Suprapubic skin (tissue), 4 donors: ENCODE results near the gene EIF3A. TPM values are rescaled to one million over a fixed set of nuclear protein-coding genes. Genes with fewer than 3 reads are reported as not detected.
"Not testable (repeated sequence)": the region's sequence is repeated elsewhere in the genome, so short reads cannot be mapped to it uniquely, and the experiment has no call there.

ENCODE experiments used
- DNase-seq, 2 donors: peaks; one replicate each; pipeline ENCODE4 v3.0.0-alpha.2; 2019; ENCODE audit warnings: low spot score in 2 of 2
- H3K27ac ChIP-seq: fragments of 200-600 bp; sonication (generic); one replicate; pipeline ENCODE4 v1.5.1; 2019
- H3K27me3 ChIP-seq: fragments of 200-600 bp; sonication (generic); one replicate; pipeline ENCODE4 v1.5.1; 2019
- H3K36me3 ChIP-seq: fragments of 200-600 bp; sonication (generic); one replicate; pipeline ENCODE4 v1.5.1; 2019
- H3K4me1 ChIP-seq: fragments of 200-600 bp; sonication (generic); one replicate; pipeline ENCODE4 v1.5.1; 2019
- H3K4me3 ChIP-seq: fragments of 200-600 bp; sonication (generic); one replicate; pipeline ENCODE4 v1.5.1; 2019; ENCODE audit warnings: mild to moderate bottlenecking
- H3K9me3 ChIP-seq: fragments of 200-600 bp; sonication (generic); one replicate; pipeline ENCODE4 v1.5.1; 2019
- EP300 ChIP-seq: sonication (generic); formaldehyde crosslinking; IDR thresholded peaks from one replicate; pipeline ENCODE4 v1.6.1; 2017; ENCODE audit warnings: antibody characterized with exemption
- POLR2A ChIP-seq, 2 donors: fragments of 450-650 bp; IDR thresholded peaks; one replicate each; pipeline ENCODE4 v1.6.1; 2017; ENCODE audit warnings: antibody characterized with exemption in 2 of 2, mild to moderate bottlenecking in 2 of 2, moderate library complexity in 2 of 2
- POLR2AphosphoS5 ChIP-seq, 3 donors: sonication (generic); formaldehyde crosslinking; IDR thresholded peaks; one replicate each; pipeline ENCODE4 v1.6.1; 2017; ENCODE audit warnings: antibody characterized with exemption in 3 of 3
- WGBS: methylation state at CpG from one replicate; pipeline ENCODE4 v1.1.5; 2018; 5-methylcytosine and 5-hydroxymethylcytosine counted together
- total RNA-seq, 4 donors: library from RNA; depleted of rRNA; stranded (reverse); fragments of >200 nt; gene quantifications; one replicate each; pipeline ENCODE4 v1.1.0, GENCODE V29; 2016
- TF ChIP-seq, protein P1 (sequence below), 2 donors: fragments of 200-600 bp in 1 of 2; fragments of 450-650 bp in 1 of 2; sonication (generic) in 1 of 2; IDR thresholded peaks; one replicate each; pipeline ENCODE4 v1.5.1; 2016 to 2019; ENCODE audit warnings: antibody characterized with exemption in 2 of 2, mild to moderate bottlenecking in 1 of 2, moderate library complexity in 1 of 2

EIF3A gene
- total RNA-seq, 4 donors from 2014 or later: 116 to 148 (median 123) TPM

DNA sequence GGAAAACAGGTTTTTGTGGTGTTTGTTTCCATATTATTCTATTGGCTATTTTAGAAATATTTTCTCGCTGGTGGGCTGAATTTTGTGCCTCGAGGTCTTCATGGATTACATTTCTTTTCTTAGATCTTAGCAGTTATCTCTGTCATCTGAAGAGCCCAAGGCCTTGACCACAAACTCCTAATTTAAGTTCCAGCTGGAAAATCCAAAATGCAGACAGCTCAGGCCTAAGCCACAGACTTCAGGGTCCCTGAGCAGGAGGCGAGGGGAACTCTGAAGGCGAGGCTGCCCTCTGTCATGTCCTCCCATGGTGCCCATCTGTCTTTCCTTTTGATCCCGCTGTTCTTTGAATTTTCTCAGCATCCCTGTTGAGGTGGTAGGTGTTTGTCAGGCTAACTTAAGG lies 37.6 kb upstream of the EIF3A start:
- Histone ChIP-seq H3K4me3 (no peak overlapping the region), H3K27ac (no peak overlapping the region), H3K9me3 (no peaks in the 10 kb centered on the region), H3K36me3 (peaks cover 76% of the 10 kb centered on the region), H3K4me1 (no peaks in the 10 kb centered on the region), H3K27me3 (no peaks in the 10 kb centered on the region)
- no peak for DNase-seq
- no peak for TF ChIP-seq POLR2AphosphoS5 (IDR thresholded peaks at IDR 0.05)
- no peak for TF ChIP-seq POLR2A (IDR thresholded peaks at IDR 0.05)
- no peak for TF ChIP-seq EP300
- TF ChIP-seq, protein P1, sequence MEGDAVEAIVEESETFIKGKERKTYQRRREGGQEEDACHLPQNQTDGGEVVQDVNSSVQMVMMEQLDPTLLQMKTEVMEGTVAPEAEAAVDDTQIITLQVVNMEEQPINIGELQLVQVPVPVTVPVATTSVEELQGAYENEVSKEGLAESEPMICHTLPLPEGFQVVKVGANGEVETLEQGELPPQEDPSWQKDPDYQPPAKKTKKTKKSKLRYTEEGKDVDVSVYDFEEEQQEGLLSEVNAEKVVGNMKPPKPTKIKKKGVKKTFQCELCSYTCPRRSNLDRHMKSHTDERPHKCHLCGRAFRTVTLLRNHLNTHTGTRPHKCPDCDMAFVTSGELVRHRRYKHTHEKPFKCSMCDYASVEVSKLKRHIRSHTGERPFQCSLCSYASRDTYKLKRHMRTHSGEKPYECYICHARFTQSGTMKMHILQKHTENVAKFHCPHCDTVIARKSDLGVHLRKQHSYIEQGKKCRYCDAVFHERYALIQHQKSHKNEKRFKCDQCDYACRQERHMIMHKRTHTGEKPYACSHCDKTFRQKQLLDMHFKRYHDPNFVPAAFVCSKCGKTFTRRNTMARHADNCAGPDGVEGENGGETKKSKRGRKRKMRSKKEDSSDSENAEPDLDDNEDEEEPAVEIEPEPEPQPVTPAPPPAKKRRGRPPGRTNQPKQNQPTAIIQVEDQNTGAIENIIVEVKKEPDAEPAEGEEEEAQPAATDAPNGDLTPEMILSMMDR (IDR thresholded peaks at IDR 0.05): no peak
- 88% methylated on average over 5 of the region's 5 CpGs for WGBS

DNA sequence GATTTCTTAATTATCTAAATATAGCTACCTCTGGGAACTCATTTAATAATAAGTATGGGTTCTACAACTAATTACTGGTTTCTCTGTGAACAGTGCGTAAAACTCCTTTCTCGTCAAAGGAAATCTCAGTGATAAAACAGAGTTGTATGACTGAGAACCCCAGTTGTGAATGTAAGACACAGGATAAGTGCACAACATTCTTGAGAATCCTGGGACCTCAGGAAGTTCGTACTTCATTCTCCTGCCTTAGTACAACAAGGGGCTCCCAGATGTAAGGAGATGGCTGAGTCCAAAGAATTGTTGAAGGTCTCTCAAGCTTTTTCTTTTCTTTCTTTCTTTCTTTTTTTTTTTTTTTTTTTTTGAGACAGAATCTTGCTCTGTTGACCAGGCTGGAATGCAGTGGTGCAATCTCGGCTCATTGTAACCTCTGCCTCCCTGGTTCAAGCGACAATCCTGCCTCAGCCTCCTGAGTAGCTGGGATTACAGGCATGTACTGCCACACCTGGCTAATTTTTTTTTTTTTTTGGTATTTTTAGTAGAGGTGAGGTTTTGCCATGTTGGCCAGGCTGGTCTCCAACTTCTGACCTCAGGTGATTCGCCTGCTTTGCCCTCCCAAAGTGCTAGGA lies 35.8 kb upstream of the EIF3A start:
- no peak overlapping the region for H3K27ac ChIP-seq
- H3K9me3 ChIP-seq: no peaks in the 10 kb centered on the region
- no peaks in the 10 kb centered on the region for H3K4me1 ChIP-seq
- TF ChIP-seq, protein P1 (IDR thresholded peaks at IDR 0.05): no peak
- TF ChIP-seq POLR2AphosphoS5 (IDR thresholded peaks at IDR 0.05) (no peak), POLR2A (IDR thresholded peaks at IDR 0.05) (no peak), EP300 (no peak)
- H3K36me3 ChIP-seq: peaks cover 76% of the 10 kb centered on the region
- H3K4me3 ChIP-seq: no peak overlapping the region
- WGBS: 95% methylated on average over 6 of the region's 6 CpGs
- no peaks in the 10 kb centered on the region for H3K27me3 ChIP-seq
- DNase-seq: no peak

DNA sequence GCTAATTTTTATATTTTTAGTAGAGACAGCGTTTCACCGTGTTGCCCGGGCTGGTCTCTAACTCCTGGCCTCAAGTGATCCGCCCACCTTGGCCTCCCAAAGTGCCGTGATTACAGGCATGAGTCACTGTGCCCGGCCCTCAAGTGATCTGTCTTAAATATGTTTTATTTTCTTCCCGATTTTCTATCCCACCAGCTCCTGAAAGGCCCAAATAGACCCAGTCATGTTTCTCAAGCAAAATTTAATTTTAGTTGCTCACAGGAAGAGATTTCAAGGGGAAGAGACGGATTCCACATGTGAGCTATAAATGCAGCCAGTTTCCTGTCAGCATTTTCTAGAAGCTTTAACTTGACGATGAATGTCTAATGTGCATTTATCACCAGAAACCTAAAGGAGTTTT lies 35.3 kb upstream of the EIF3A start:
- Histone ChIP-seq H3K4me3 (no peak overlapping the region), H3K36me3 (peaks cover 80% of the 10 kb centered on the region), H3K4me1 (no peaks in the 10 kb centered on the region), H3K27ac (no peak overlapping the region), H3K27me3 (no peaks in the 10 kb centered on the region), H3K9me3 (no peaks in the 10 kb centered on the region)
- TF ChIP-seq EP300 (no peak), POLR2A (IDR thresholded peaks at IDR 0.05) (no peak)
- DNase-seq: no peak
- 75% methylated on average over 9 of the region's 9 CpGs for WGBS

DNA sequence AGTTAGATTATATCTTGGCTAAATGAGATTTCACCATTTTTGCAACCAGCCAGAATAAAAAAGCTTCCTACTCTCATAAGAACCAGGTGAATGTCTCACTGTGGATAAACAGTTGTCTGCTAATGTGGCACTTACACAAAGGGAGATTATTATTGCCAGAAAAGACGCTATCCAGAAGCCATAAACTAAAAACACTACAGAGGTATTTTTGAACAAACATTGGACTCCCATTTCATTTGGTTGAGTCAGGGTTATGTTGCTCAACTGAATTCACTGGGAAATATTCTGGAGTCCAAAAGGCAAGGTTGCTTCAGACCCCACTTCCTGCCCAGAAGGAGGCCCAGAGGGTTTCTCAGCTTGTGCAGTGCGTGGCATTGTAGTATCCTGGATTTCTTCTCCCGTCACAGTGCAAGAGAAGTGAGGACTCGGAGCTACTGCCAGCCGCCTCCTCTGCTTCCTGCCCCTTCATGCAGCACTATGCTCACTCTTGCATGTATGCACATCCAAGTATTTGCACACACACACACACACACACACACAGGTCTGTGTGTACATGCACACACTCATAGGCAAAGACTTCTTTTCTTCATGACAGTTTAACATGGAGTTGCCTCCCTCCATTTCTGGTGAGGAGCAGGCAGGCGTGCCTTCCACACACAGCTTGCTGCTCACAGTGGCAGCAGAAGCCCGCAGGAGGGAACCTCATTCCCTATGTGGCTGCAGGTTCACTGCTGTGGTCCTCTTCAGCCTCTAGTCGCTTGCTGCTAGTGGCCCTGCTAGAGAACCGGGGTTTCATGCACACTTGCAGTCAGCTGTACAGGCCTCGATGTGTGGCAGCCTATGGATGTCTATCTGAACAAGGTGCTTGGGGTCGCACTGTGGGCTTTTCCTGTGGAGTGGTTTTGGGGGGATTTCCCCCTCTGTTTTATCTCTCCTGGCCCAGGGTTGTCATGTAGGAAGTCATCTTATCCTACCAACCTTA lies 33.4 kb upstream of the EIF3A start:
- WGBS: 85% methylated on average over 9 of the region's 11 CpGs
- Histone ChIP-seq H3K27me3 (no peaks in the 10 kb centered on the region), H3K27ac (no peak overlapping the region)

DNA sequence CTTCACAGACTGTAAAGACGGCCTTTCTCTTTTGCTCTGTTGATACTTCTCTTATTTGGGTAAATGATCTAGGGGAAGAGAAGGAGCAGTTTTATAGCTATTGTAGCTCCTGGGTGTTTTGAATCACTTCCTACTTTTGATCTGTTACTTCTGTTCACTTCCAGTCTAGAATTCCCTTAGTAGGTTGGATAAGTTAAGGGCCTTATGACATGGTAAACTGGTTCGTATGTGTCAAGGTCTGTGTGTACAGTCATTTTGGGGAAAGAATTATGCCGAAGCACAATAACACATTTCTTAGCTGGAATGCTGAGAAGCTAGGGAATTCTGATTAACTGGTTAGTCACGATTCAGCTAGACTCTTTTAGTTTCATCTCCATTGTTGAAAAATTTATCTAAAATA lies 31.4 kb upstream of the EIF3A start:
- Histone ChIP-seq H3K27me3 (no peaks in the 10 kb centered on the region), H3K27ac (no peak overlapping the region), H3K9me3 (no peaks in the 10 kb centered on the region), H3K4me1 (no peaks in the 10 kb centered on the region), H3K36me3 (peaks cover 61% of the 10 kb centered on the region), H3K4me3 (no peak overlapping the region)
- no peak for TF ChIP-seq POLR2A (IDR thresholded peaks at IDR 0.05)
- no peak for TF ChIP-seq POLR2AphosphoS5 (IDR thresholded peaks at IDR 0.05)
- TF ChIP-seq EP300: no peak
- TF ChIP-seq, protein P1 (IDR thresholded peaks at IDR 0.05): no peak
- DNase-seq: no peak
- WGBS: 89% methylated on average over 4 of the region's 4 CpGs

More for the DNA sequence above, 33.4 kb upstream of the EIF3A start:
- H3K9me3 ChIP-seq: no peaks in the 10 kb centered on the region
- H3K4me3 ChIP-seq: no peak overlapping the region
- H3K4me1 ChIP-seq: no peaks in the 10 kb centered on the region
- peaks cover 73% of the 10 kb centered on the region for H3K36me3 ChIP-seq
- no peak for DNase-seq
- TF ChIP-seq POLR2AphosphoS5 (IDR thresholded peaks at IDR 0.05): no peak
- TF ChIP-seq POLR2A (IDR thresholded peaks at IDR 0.05): no peak
- TF ChIP-seq EP300: no peak
- TF ChIP-seq, protein P1 (IDR thresholded peaks at IDR 0.05): no peak

DNA sequence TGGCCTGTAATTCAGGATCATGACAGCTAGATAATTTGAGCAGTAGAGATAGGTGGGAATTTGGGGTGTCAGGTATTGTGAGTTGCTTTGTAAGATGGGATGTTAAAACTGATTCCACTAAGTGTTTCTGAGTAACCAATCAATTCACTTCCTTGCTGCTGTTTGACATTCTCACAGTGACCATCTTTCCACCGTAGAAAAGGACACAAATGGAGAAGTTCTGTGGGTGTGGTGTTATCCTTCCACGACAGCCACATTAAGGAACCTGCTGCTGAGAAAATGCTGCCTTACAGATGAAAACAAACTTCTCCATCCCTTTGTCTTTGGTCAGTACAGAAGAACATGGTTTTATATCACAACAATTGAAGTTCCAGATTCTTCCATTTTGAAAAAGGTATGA lies 27.2 kb upstream of the EIF3A start:
- WGBS: 91% methylated on average over 2 of the region's 2 CpGs

DNA sequence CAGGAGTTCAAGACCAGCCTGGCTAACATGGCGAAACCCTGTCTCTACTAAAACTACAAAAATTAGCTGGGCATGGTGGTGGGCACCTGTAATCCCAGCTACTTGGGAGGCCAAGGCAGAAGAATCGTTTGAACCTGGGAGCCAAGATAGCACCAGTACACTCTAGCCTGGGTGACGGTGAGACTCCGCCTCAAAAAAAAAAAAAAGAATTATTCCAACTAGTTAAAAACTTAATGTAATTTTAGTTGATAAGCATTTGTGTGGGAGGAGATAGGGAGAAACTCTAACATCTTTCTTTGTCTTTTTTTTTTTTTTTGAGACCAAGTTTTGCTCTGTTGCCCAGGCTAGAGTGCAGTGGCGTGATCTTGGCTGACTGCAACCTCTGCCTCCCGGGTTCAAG lies 26.5 kb upstream of the EIF3A start:
- 78% methylated on average over 6 of the region's 6 CpGs for WGBS
- not testable (repeated sequence) for H3K27ac ChIP-seq, H3K4me3 ChIP-seq

More for the DNA sequence above, 27.2 kb upstream of the EIF3A start:
- H3K27me3 ChIP-seq, H3K27ac ChIP-seq, H3K9me3 ChIP-seq, DNase-seq, H3K4me3 ChIP-seq: not testable (repeated sequence)
- H3K36me3 ChIP-seq: peaks cover 35% of the 10 kb centered on the region
- H3K4me1 ChIP-seq: peaks cover 23% of the 10 kb centered on the region

DNA sequence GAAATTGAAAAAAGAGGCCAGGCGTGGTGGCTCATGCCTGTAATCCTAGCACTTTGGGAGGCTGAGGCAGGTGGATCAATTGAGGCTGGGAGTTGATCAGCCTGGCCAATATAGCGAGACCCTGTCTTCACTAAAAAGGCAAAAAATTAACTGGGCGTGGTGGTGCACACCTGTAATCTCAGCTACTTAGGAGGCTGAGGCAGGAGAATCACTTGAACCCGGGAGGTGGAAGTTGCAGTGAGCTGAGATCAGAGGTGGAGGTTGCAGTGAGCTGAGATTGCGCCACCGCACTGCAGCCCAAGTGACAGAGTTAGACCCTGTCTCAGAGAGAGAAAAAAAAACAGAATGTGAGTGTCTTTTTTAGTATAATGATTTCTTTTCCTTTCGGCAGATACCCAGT lies 25.3 kb upstream of the EIF3A start:
- not testable (repeated sequence) for H3K27me3 ChIP-seq, H3K4me3 ChIP-seq, DNase-seq, H3K9me3 ChIP-seq, H3K27ac ChIP-seq
- peaks cover 16% of the 10 kb centered on the region for H3K36me3 ChIP-seq
- WGBS: 95% methylated on average over 7 of the region's 7 CpGs
- H3K4me1 ChIP-seq: peaks cover 39% of the 10 kb centered on the region

More for the DNA sequence above, 26.5 kb upstream of the EIF3A start:
- H3K27me3 ChIP-seq, H3K9me3 ChIP-seq, DNase-seq: not testable (repeated sequence)
- Histone ChIP-seq H3K36me3 (peaks cover 28% of the 10 kb centered on the region), H3K4me1 (peaks cover 26% of the 10 kb centered on the region)
